ENCODE results near the gene ZNF592.

The ZNF592 gene

DNA sequence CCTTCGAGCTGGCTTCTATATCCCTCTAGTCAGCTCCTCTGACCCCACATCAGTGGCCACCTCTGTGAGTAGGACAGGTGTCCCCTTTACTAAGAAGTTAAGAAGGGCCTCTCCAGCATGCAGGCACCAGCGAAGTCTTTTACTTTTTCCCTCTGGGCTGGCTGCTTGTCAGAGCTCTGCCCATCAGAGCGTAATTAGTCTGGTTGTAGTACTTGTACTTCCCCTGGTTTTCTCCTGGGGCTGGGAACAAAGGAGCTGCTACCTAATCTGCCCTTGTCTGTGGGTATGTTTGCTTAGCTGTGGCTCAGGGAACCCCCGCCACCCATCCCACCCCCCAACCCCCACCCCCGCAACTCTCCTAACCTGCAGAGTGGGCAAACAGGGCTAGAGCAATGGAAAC lies 41.4 kb downstream of the ZNF592 start:
- no peaks in the 10 kb centered on the region for H3K27me3 ChIP-seq
- no peaks in the 10 kb centered on the region for H3K4me1 ChIP-seq
- no peak for DNase-seq
- H3K36me3 ChIP-seq = peaks cover 28% of the 10 kb centered on the region
- H3K4me3 ChIP-seq (ENCODE audit: low read depth, low read length) = no peak overlapping the region
- TF ChIP-seq, protein P1, sequence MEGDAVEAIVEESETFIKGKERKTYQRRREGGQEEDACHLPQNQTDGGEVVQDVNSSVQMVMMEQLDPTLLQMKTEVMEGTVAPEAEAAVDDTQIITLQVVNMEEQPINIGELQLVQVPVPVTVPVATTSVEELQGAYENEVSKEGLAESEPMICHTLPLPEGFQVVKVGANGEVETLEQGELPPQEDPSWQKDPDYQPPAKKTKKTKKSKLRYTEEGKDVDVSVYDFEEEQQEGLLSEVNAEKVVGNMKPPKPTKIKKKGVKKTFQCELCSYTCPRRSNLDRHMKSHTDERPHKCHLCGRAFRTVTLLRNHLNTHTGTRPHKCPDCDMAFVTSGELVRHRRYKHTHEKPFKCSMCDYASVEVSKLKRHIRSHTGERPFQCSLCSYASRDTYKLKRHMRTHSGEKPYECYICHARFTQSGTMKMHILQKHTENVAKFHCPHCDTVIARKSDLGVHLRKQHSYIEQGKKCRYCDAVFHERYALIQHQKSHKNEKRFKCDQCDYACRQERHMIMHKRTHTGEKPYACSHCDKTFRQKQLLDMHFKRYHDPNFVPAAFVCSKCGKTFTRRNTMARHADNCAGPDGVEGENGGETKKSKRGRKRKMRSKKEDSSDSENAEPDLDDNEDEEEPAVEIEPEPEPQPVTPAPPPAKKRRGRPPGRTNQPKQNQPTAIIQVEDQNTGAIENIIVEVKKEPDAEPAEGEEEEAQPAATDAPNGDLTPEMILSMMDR (IDR thresholded peaks at IDR 0.05; ENCODE audit: low read depth, low read length) = no peak
- H3K9me3 ChIP-seq = no peaks in the 10 kb centered on the region

DNA sequence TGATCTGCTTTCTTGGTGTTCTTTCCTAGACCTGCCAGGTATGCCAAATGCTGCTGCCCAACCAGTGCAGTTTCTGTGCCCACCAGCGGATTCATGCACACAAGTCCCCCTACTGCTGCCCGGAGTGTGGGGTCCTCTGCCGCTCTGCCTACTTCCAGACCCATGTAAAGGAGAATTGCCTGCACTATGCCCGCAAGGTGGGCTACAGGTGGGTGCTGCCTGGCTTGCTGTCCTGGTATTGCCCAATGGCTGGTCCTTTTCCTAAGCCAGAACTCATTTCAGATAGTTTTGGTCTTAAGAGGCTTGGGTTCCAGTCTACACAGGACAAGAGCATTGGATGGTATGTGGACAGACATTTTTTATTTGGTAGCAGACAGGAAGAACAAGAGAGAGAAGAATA lies 42.3 kb downstream of the ZNF592 start:
- TF ChIP-seq, protein P1 (IDR thresholded peaks at IDR 0.05; ENCODE audit: low read depth, low read length) = no peak
- no peak overlapping the region for H3K4me3 ChIP-seq (ENCODE audit: low read depth, low read length)
- peaks cover 29% of the 10 kb centered on the region for H3K36me3 ChIP-seq
- H3K27me3 ChIP-seq = no peaks in the 10 kb centered on the region
- no peaks in the 10 kb centered on the region for H3K4me1 ChIP-seq
- no peaks in the 10 kb centered on the region for H3K9me3 ChIP-seq
- DNase-seq = no peak

DNA sequence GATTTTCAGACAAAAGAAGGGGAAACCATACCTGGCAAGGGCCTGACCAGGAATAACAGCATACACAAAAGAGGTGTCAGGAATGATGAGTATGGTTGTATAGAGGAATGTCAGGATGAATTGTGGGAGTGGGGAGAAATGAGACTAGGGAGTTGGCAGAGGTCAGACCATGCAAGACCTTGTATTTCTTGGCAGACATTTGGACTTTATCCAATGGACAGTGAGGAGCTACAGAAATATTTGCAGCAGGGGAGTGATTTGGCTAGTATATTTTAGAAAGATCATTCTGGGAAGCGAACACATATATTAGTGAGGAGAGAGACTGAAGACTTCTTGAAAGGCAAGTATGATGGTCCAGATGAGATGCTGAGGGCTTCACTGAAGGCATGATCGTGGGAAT lies 43.4 kb downstream of the ZNF592 start:
- no peaks in the 10 kb centered on the region for H3K9me3 ChIP-seq
- no peaks in the 10 kb centered on the region for H3K4me1 ChIP-seq
- H3K4me3 ChIP-seq (ENCODE audit: low read depth, low read length) = no peak overlapping the region
- H3K36me3 ChIP-seq = peaks cover 25% of the 10 kb centered on the region
- no peaks in the 10 kb centered on the region for H3K27me3 ChIP-seq
- TF ChIP-seq, protein P1 (IDR thresholded peaks at IDR 0.05; ENCODE audit: low read depth, low read length) = no peak
- DNase-seq = no peak

DNA sequence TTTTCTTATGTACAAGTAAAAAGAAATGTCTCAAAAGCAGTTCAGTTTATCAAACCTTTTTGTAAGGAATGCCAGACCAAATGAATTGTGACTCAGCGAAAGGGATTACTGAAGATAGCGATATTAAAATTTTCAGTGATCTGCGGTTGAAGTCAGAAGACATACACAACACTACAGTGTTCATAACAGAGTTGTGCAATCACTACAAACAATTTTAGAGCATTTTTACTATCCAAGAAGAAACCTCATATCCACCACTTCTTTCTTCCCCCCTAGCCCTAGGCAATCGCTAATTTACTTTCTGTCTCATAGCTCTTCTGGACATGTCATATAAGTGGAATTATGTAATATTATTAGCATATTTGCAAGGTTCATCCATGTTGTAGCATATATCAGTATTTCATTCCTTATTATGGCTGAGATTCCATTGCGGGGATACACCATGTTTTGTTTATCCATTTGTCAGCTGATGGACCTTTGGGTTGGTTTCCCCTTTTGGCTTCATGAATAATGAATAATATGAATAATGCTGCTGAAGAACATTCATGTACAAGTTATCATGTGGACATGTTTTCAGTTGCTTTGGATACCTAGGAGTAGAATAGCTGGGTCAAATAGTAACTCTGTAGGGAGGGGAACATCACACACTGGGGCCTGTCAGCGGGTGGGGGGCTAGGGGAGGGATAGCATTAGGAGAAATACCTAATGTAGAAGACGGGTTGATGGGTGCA lies 45.2 kb downstream of the ZNF592 start:
- TF ChIP-seq, protein P1 (IDR thresholded peaks at IDR 0.05; ENCODE audit: low read depth, low read length) = no peak
- H3K36me3 ChIP-seq = peaks cover 30% of the 10 kb centered on the region
- no peak overlapping the region for H3K4me3 ChIP-seq (ENCODE audit: low read depth, low read length)
- no peaks in the 10 kb centered on the region for H3K4me1 ChIP-seq
- no peak for DNase-seq
- no peaks in the 10 kb centered on the region for H3K27me3 ChIP-seq
- no peaks in the 10 kb centered on the region for H3K9me3 ChIP-seq

DNA sequence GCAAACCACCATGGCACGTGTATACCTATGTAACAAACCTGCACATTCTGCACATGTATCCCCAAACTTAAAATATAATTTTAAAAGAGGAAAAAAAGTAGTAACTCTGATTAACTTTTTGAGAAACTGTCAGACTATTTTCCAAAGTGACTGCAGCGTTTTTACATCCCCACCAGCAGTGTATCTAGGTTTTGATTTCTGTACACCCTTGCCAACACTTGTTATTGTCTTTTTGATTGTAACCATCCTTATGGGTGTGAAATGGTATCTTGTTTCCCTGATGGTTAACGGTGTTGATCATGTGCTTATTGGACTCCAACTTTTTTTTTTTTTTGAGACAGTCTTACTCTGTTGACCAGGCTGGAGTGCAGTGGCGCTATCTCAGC lies 45.8 kb downstream of the ZNF592 start:
- Histone ChIP-seq H3K4me3 (ENCODE audit: low read depth, low read length) (no peak overlapping the region), H3K9me3 (no peaks in the 10 kb centered on the region), H3K27me3 (no peaks in the 10 kb centered on the region), H3K36me3 (peaks cover 35% of the 10 kb centered on the region), H3K4me1 (no peaks in the 10 kb centered on the region)
- DNase-seq = no peak
- TF ChIP-seq, protein P1 (IDR thresholded peaks at IDR 0.05; ENCODE audit: low read depth, low read length) = no peak

DNA sequence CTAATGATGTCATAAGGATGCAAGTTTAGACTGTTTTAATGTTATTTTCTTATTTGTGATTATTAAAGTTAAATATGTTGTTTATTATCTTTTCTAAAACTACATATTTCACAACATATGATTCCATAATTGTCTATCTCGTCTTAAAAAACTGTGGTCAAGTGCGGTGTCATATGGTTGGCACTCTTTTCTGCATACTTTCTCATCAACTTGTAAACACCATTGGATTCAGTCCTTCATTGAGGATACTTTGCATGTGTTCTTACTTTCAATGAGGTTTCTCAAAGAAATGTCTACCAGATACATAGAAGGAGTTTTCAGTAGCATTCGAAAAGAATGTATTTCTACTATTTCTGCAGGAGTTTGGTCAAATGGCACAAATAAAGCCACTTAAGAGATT lies 46.8 kb downstream of the ZNF592 start:
- H3K36me3 ChIP-seq = peaks cover 45% of the 10 kb centered on the region
- DNase-seq = no peak
- no peaks in the 10 kb centered on the region for H3K9me3 ChIP-seq
- TF ChIP-seq, protein P1 (IDR thresholded peaks at IDR 0.05; ENCODE audit: low read depth, low read length) = no peak
- no peaks in the 10 kb centered on the region for H3K4me1 ChIP-seq
- no peaks in the 10 kb centered on the region for H3K27me3 ChIP-seq
- no peak overlapping the region for H3K4me3 ChIP-seq (ENCODE audit: low read depth, low read length)
